PFSK-1 (cell line): ENCODE data around the gene ATG7.

ENCODE experiments used
- FOXP2 ChIP-seq: optimal IDR thresholded peaks from 2 replicates; pipeline ENCODE3; 2011; ENCODE audit warnings: borderline replicate concordance, control low read depth, inconsistent platforms; ENCODE audit not compliant: insufficient read depth; ENCODE audit errors: extremely low read length, extremely low read depth
- POLR2AphosphoS5 ChIP-seq: IDR thresholded peaks from 2 replicates; pipeline ENCODE4 v1.6.1; 2012; ENCODE audit warnings: low read depth, mild to moderate bottlenecking, control low read depth, low read length, moderate library complexity
- SIN3A ChIP-seq: IDR thresholded peaks from 2 replicates; pipeline ENCODE4 v1.6.1; 2012; ENCODE audit warnings: mild to moderate bottlenecking, low read length, moderate library complexity, borderline replicate concordance; ENCODE audit not compliant: insufficient read depth
- TAF1 ChIP-seq: IDR thresholded peaks from 2 replicates; pipeline ENCODE4 v1.6.1; 2012; ENCODE audit warnings: low read length, control low read depth, borderline replicate concordance; ENCODE audit not compliant: insufficient read depth
- TF ChIP-seq, protein P1 (sequence below), 2 experiments: IDR thresholded peaks; 2 replicates each; pipeline versions ENCODE4 v1.6.1 to v1.8.0; 2011 to 2012; ENCODE audit warnings: low read depth in 2 of 2, low read length in 2 of 2, control low read depth in 1 of 2, inconsistent platforms in 1 of 2, mild to moderate bottlenecking in 1 of 2, moderate library complexity in 1 of 2; ENCODE audit not compliant: insufficient read depth in 1 of 2

Gene ATG7

DNA sequence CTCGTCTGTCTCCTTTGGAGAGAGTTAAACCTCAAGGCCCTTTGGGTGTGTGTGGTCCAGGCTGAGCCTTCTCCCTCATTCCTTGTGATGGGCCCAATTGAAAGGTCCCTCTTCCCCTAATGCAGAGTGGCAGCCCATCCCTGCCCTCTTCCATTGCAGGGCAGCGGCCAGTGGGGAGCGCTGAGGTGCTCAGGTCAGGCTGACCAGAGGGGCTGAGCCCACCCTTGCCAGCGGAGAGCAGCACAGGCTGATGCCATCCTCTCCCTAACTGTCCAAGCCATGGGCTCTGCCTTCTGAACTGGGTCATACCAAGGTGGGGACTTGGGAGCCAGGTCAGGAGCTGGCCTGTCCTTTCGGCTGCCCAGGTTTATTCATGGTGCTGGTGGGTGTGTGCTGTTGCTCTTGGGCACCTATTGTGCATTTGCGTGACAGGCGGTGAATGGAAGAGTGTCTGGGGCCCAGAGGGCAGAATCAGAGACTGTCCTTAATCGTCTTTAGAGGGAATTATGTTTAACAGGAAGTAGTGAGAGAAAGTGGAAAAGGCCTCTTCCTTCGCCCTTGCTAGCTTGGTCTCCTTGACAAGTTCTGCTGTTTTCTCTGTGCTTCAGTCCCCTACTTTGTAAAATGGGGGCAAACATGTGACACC lies 274.6 kb downstream of the ATG7 start:
- no peak for TF ChIP-seq TAF1
- no peak for TF ChIP-seq FOXP2
- TF ChIP-seq SIN3A: no peak
- TF ChIP-seq POLR2AphosphoS5: no peak
- TF ChIP-seq, protein P1, sequence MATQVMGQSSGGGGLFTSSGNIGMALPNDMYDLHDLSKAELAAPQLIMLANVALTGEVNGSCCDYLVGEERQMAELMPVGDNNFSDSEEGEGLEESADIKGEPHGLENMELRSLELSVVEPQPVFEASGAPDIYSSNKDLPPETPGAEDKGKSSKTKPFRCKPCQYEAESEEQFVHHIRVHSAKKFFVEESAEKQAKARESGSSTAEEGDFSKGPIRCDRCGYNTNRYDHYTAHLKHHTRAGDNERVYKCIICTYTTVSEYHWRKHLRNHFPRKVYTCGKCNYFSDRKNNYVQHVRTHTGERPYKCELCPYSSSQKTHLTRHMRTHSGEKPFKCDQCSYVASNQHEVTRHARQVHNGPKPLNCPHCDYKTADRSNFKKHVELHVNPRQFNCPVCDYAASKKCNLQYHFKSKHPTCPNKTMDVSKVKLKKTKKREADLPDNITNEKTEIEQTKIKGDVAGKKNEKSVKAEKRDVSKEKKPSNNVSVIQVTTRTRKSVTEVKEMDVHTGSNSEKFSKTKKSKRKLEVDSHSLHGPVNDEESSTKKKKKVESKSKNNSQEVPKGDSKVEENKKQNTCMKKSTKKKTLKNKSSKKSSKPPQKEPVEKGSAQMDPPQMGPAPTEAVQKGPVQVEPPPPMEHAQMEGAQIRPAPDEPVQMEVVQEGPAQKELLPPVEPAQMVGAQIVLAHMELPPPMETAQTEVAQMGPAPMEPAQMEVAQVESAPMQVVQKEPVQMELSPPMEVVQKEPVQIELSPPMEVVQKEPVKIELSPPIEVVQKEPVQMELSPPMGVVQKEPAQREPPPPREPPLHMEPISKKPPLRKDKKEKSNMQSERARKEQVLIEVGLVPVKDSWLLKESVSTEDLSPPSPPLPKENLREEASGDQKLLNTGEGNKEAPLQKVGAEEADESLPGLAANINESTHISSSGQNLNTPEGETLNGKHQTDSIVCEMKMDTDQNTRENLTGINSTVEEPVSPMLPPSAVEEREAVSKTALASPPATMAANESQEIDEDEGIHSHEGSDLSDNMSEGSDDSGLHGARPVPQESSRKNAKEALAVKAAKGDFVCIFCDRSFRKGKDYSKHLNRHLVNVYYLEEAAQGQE (IDR thresholded peaks at IDR 0.05; ENCODE audit: insufficient read depth in 1 of 2, low read depth in 2 of 2, low read length in 2 of 2): no peak

DNA sequence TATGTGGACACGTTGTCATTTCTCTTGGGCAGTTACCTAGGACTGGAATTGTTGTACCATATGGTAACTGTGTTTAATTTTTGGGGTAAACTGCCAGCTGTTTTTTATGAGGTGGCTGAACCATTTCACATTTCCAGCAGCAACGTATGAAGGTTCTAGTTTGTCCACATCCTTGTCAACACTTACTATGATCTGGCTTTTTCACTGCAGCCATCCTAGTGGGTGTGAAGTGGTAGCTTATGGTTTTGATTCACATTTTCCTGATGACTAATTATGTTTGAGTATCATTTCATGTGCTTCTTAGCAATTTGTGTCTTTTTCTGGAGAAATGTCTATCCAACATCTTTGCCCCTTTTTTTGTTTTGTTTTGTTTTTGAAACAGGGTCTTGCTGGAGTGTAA lies 275.3 kb downstream of the ATG7 start:
- no peak for TF ChIP-seq TAF1

DNA sequence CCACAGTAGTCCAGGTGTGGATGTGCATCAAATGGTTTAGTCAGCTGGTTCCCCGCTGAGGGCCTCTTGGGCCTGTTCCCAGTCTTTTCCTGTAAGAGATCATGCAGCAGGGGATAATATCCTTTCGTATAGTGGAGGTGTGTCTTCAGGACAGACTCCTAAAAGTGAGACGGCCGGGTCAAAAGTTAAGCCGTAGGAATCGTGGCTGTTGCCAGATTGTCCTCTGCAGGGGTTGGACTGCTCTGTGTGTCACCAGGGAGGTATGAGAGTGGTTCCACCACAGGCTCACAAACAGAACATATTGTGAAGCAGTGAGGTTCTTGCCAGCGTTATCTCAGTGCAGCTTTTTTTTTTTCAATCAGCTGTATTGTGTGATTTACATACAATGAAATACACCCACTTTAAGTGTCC lies 276.5 kb downstream of the ATG7 start:
- TF ChIP-seq SIN3A (no peak), FOXP2 (no peak)

DNA sequence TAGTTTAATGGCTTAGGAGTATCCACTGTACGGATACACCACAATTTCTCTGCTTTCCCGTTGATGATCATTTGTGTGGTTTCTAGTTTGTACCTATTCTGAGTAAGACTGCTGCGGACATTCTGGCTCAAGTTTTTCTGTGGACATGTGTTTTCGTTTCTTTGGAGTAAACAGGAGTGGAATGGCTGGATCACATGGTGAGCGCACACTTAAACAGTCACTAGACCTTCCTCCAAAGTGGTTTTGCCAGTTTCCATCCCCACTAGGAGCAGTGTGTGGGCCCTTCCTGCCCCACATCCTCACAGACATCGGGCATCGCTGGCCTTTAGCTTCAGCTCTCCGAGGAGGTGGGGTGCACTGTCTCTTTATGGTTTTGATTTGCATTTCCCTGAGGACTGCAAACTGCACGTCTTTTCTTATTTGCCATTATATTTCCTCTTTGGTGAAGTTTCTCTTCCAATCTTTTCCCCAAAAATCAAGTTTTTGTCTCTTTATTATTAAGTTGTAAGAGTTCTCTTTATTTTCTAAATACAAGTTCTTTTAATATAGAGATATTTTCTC lies 277.5 kb downstream of the ATG7 start:
- TF ChIP-seq SIN3A (no peak), FOXP2 (no peak), POLR2AphosphoS5 (no peak), TAF1 (no peak)
- TF ChIP-seq, protein P1 (IDR thresholded peaks at IDR 0.05; ENCODE audit: insufficient read depth in 1 of 2, low read depth in 2 of 2, low read length in 2 of 2): no peak

DNA sequence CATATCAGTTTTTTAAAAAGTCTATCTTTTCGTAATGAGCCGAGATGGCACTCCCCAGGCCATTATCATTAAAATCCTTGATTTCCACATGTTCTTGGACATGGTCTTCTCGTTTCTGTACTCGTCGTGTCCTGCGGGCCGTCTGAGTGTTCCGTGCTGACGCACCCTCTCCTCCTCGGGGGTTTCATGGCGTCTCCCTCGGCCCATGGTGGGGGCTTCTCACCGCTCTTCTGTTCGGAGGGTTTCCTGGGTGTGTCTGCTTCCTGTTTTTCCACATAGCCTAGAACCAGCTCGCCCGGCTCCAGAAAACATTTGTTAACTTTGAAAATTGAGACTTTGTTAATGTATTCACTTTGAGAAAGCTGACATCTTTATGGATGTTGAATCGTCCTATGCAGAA lies 278.8 kb downstream of the ATG7 start:
- TF ChIP-seq SIN3A (no peak), POLR2AphosphoS5 (no peak), FOXP2 (no peak), TAF1 (no peak)
- TF ChIP-seq, protein P1 (IDR thresholded peaks at IDR 0.05; ENCODE audit: insufficient read depth in 1 of 2, low read depth in 2 of 2, low read length in 2 of 2): no peak

DNA sequence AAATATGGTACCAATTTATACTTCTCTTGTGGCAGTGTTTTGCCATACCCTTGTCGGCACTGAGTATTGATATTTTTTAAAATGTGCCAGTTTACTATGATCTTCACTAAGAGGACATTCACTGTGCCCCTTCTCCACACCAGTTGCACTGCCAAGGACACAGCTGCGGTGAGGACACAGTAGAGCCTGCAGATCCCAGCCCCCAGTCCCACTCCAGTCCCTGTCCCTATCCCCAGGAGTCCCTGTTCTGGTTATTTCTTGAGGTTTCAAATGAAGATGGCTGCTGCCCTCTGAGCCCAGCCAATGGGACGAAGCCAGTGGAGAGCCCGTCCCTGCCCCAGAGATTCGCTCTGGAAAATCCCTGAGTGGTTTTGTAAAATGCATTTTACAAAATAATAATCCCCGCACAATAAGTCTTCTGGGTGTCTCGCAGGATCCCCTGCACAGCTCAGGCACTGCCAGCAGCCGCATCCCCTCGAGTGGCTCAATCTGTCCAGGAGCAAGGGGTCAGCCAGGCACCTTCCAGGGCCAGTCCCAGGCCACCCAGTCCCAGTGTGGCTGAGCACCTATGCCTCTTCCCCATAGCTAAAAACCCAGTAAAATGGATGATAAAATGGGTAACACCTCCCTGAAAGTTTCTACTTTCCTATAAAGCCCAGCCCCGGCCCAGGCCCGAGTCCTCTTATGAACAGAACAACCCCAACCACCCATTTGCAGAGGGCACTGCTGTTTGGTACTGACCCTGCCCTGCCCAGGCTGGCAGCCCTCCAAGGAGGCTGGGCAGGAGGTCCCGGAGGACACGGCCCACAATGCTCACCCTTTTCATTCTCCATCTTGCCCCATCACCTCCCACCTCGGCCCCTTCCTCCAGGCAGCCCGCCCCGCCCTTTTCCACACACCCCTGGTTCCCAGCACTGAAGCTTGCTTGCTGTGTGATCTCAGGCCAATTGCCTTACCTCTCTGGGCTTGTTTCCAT lies 280.4 kb downstream of the ATG7 start:
- TF ChIP-seq SIN3A (no peak), FOXP2 (no peak), POLR2AphosphoS5 (no peak), TAF1 (no peak)
- TF ChIP-seq, protein P1 (IDR thresholded peaks at IDR 0.05; ENCODE audit: insufficient read depth in 1 of 2, low read depth in 2 of 2, low read length in 2 of 2): no peak
